ENCODE measurements around the gene NKX1-2. TPM values are rescaled to one million over a fixed set of nuclear protein-coding genes. Genes with fewer than 3 reads are reported as not detected.

The NKX1-2 gene
- total and polyA plus RNA-seq, 2 of the 8 experiments (the other 6 are each of a cell fraction or from before 2014, with no cell fraction given), result 12.7 to 34.9 TPM

- DNase-seq (ENCODE audit: low read depth in 1 of 2, low spot score in 2 of 2), result no peak
- TF ChIP-seq SRF (IDR thresholded peaks at IDR 0.05; ENCODE audit: low read depth, low read length), result no peak
- TF ChIP-seq SP2 (IDR thresholded peaks at IDR 0.05; ENCODE audit: low read length), result no peak
- no peak for TF ChIP-seq E2F6 (IDR thresholded peaks at IDR 0.05)
- TF ChIP-seq SIRT6 (IDR thresholded peaks at IDR 0.05; ENCODE audit: low read length), result no peak
- no peak for TF ChIP-seq SP1 (IDR thresholded peaks at IDR 0.05; ENCODE audit: low read depth, low read length)
- TF ChIP-seq NRF1 (IDR thresholded peaks at IDR 0.05; ENCODE audit: low read depth, low read length), result no peak
These were observed 47.5 kb upstream of the NKX1-2 start for GRCh38 chr10:124497196-124497881.

More at GRCh38 chr10:124497196-124497881, 47.5 kb upstream of the NKX1-2 start:
- H3K79me2 ChIP-seq (ENCODE audit: control insufficient read depth in 1 of 2, insufficient read depth in 2 of 2, low read length in 2 of 2), result no peaks in the 10 kb centered on the region
- no peaks in the 10 kb centered on the region for H3K23me2 ChIP-seq (ENCODE audit: low read depth, low read length)
- H2BK5ac ChIP-seq (ENCODE audit: low read depth, low read length), result no peak overlapping the region
- whole genome bisulfite sequencing, 2 experiments (ENCODE audit: extremely low coverage in 1 of 2, insufficient coverage in 1 of 2, insufficient read length in 1 of 2, insufficient replicate concordance in 2 of 2, low coverage in 1 of 2, low lambda C conversion rate in 2 of 2, missing lambda C conversion rate in 1 of 2), result 83% methylated on average over 12 of the region's 15 CpGs; no CpG with 5 or more reads in 1 of the 2 experiments
- POLR2A ChIA-PET (ENCODE audit: partially characterized antibody), result interaction anchor here (0.6 to 0.9 kb wide), 2 partner anchors 16 to 79 kb away, joined by 3 to 4 read pairs; partner anchors contain the start of gene OAT
- peak overlapping the region; percentile 62 for H3K4ac ChIP-seq (replicated peaks; ENCODE audit: insufficient read length, low read depth, low read length)
- H4K8ac ChIP-seq (ENCODE audit: extremely low read depth, insufficient read depth, low read length), result no peak overlapping the region
- H3K56ac ChIP-seq (replicated peaks; ENCODE audit: insufficient read length, low read depth, low read length), result no peak overlapping the region
- peak overlapping the region; percentile 74 for H4K91ac ChIP-seq (replicated peaks; ENCODE audit: insufficient read length, low read length)
- peaks cover 7 to 9% of the 10 kb centered on the region in 2 experiments; a peak in 2 of 4 replicates for H3K9me3 ChIP-seq (ENCODE audit: insufficient read depth in 2 of 2, low read depth in 1 of 2, low read length in 1 of 2)
- no peak overlapping the region for H2BK20ac ChIP-seq (ENCODE audit: low read length)
- no peak overlapping the region for H2BK15ac ChIP-seq (ENCODE audit: low read length)
- no peaks in the 10 kb centered on the region for H4K20me1 ChIP-seq (replicated peaks in 1 of 2; ENCODE audit: control insufficient read depth in 1 of 2, insufficient read depth in 2 of 2, low read length in 2 of 2)
- H2BK120ac ChIP-seq (replicated peaks; ENCODE audit: low read depth, low read length), result no peak overlapping the region
- H4K5ac ChIP-seq (ENCODE audit: insufficient read length, low read depth, low read length), result no peak overlapping the region
- H2AK5ac ChIP-seq (ENCODE audit: low read depth, low read length), result peak overlapping the region; percentile 53; the same call in 1 of the 2 replicates
- H3K4me3 ChIP-seq (ENCODE audit: extremely low read depth in 1 of 4, insufficient read depth in 2 of 4, low read depth in 3 of 4, low read length in 4 of 4), result no peak overlapping the region
- no peak overlapping the region for H3K4me2 ChIP-seq (ENCODE audit: insufficient read depth in 1 of 2, low read depth in 2 of 2, low read length in 2 of 2)
- H3K9ac ChIP-seq (replicated peaks in 1 of 4; ENCODE audit: extremely low read depth in 1 of 4, low read depth in 3 of 4, low read length in 3 of 4), result no peak overlapping the region; a peak in 1 of 7 replicates
- H3K27ac ChIP-seq (ENCODE audit: low read depth, low read length), result no peak overlapping the region
- CTCF ChIA-PET (ENCODE audit: partially characterized antibody), result interaction anchor here (0.8 to 1.8 kb wide), 4 partner anchors 11 to 202 kb away, joined by 3 to 6 read pairs (median 3); no protein-coding TSS in a partner anchor
- H3K27me3 ChIP-seq (replicated peaks in 1 of 4; ENCODE audit: control insufficient read depth in 3 of 4, extremely low read depth in 1 of 4, insufficient read depth in 3 of 4, low read length in 3 of 4), result no peaks in the 10 kb centered on the region
- H3K36me3 ChIP-seq (ENCODE audit: control insufficient read depth in 2 of 4, insufficient read depth in 4 of 4, low read length in 3 of 4), result peaks cover 4 to 10% (median 7%) of the 10 kb centered on the region in 4 experiments; a peak in 7 of 8 replicates
- H3K4me1 ChIP-seq (replicated peaks in 1 of 4; ENCODE audit: control insufficient read depth in 3 of 4, insufficient read depth in 4 of 4, low read length in 3 of 4), result peaks cover 7 to 25% (median 15%) of the 10 kb centered on the region in 4 experiments; a peak in 6 of 7 replicates
- H3K18ac ChIP-seq (ENCODE audit: extremely low read depth, low read length), result no peak overlapping the region; the same call in 1 of the 2 replicates
- no peak for FAIRE-seq
- H3K14ac ChIP-seq (ENCODE audit: insufficient read length), result peak overlapping the region; percentile 17
- peak overlapping the region; percentile 50; the same call in 1 of the 2 replicates for H2BK12ac ChIP-seq (ENCODE audit: low read depth, low read length)
- no peak overlapping the region for H2AFZ ChIP-seq (ENCODE audit: low read length)
- no peak overlapping the region for H3K23ac ChIP-seq (ENCODE audit: insufficient read length)
- H3K79me1 ChIP-seq (ENCODE audit: low read depth, low read length), result no peaks in the 10 kb centered on the region; the same call in 1 of the 2 replicates

Data from H1 (cell line).